Activated CD8-positive, alpha-beta memory T cell treated with anti-CD3 and anti-CD28 coated beads, Interleukin-2, amount 50 U/mL, for 4 hours (primary cell): ENCODE measurements around the gene PHACTR1.

Experiments used
- DNase-seq: peaks from one replicate; pipeline ENCODE4 v3.0.0-alpha.2; 2020

The PHACTR1 gene

GRCh38 chr6:13275435-13275989 is 558.9 kb downstream of the PHACTR1 start:
- no peak for DNase-seq

DNA sequence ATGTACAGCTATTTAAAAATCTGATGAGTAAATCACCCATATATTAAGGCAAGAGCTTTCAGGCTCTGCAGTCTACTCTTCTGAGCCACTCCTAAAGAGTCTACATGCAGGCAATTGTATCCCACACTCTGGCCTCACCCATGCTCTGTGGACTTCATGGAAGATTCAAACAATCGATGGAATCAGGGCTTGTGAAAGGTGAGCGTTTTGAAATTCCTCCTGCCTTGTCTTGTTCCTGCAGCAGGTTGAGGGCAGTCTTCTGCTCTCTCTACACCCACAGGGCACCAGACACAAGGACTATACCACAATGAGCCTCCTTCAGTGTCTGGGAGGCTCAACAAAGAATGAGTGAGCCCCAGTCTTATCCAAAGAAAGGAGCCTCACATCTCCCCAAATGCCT is 560.7 kb downstream of the PHACTR1 start:
- no peak for DNase-seq

- peak; percentile 30 for DNase-seq
Observed at GRCh38 chr6:13278164-13278563, 561.6 kb downstream of the PHACTR1 start.

- DNase-seq = no peak
Observed at GRCh38 chr6:13278991-13279390, 562.4 kb downstream of the PHACTR1 start.

DNA sequence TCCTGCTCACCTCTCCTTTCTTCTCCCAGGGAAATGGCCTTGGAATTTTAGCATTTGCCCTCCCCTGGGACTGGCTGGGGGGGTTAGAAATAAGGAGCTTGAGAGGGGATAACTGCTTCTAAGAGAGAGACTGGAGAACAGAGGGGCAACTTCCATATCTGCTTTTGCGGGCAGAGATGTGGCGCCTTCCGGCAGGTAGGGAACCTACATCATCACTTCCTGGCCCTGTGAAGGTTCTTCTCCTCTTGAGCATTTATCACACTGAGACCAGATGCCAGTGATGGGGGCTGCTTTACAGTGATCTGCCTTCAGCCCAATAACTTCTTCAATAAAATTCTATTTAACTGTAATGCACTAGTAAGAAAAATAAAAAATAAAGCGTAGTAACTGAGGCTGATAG is 563.7 kb downstream of the PHACTR1 start:
- no peak for DNase-seq

- no peak for DNase-seq
Observed at GRCh38 chr6:13281686-13282085, 565.1 kb downstream of the PHACTR1 start.

- DNase-seq = no peak
Observed at GRCh38 chr6:13282393-13283069, 566.0 kb downstream of the PHACTR1 start.

DNA sequence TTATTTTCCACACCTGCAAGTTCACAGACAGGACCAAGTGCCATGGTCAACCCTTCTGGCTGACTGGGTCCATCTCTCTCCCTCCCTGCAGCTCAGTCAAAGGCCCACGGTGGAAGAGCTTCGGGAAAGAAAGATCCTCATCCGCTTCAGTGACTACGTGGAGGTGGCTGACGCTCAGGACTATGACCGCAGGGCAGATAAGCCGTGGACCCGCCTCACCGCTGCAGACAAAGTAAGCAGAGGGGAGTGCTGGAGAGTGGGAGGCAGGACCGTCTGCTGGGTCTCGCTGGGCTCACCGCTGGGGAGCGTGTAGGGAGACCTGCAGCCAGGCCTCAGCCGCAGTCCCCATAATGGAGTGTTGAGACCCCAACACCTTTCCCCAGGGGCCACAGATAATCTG is 566.8 kb downstream of the PHACTR1 start:
- DNase-seq = no peak

DNA sequence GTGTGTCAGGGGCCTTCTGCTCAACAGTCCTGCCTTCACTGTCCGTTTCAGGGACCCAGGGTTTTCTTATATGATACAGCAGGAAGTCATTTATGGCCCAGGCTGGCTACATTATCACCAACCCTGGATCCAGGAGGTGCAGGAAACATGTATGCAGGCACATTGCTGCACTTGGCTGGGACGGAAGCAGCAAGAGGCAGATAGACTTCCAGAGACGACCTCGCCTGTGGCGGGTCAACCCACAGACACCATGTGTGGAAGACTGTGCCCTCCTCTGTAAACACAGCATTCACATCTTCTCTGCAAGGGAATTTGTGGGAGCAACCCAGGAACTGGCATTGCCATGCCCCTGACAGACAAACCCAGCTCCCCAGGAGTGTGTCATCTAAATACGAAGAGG is 568.1 kb downstream of the PHACTR1 start:
- no peak for DNase-seq

DNA sequence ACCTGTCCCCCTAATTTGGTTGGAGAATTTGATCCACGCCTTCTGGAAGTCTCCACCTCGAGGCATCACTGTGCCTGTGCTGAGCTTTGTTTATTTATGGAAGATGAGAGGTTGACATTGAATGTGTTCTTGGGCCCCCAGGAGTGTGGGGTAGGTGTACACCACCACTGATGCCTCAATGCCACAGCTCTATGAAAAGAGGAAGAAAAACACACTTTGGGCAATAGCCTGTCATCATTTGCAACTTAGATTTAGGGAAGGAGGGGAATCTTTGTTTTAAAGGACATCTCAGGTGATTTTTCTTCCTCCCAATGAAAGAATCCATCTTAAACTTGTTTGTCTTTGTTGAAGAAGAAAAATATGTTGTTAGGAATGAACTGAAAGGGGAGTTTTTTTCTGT is 569.1 kb downstream of the PHACTR1 start:
- DNase-seq = no peak

DNA sequence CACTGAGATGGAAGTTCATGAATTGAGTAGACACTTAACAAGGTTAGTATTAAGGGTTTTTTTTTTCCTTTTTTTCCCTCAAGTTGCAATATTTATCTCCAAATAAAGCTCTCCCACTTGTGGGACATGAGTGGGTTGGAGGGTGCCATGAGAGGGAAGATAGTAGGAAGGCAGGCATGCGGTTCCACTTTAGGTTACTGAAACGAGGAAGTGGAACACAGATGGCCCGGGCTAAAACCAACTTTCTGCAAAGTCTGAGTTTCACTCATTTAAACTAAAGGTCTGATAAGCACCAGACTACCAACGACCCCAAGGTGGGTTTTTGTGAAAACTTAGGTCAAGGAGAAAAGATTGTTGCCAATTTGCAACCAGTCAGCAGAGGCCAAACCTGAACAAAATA is 569.6 kb downstream of the PHACTR1 start:
- DNase-seq = no peak

DNA sequence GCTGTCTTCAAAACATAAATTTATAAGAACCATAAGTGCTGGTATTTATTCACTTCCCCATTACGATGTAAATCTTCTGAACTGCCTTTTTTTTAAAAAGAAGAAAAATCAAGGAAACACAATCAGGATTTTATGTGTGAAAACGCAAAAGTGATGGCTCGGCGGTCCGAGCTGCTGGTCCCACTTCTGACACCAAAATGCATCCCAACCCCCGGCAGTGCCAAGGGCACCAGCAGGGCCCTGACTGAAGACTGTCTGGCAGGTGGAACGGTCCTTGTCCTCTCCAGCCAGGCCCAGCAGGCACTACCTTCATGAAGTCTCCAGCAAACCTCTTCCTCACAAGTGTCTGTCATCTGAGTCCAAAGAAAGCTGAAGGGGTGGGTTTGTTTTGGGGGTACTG is 570.5 kb downstream of the PHACTR1 start:
- no peak for DNase-seq

- DNase-seq = no peak
Observed at GRCh38 chr6:13288481-13288880, 571.9 kb downstream of the PHACTR1 start.

DNA sequence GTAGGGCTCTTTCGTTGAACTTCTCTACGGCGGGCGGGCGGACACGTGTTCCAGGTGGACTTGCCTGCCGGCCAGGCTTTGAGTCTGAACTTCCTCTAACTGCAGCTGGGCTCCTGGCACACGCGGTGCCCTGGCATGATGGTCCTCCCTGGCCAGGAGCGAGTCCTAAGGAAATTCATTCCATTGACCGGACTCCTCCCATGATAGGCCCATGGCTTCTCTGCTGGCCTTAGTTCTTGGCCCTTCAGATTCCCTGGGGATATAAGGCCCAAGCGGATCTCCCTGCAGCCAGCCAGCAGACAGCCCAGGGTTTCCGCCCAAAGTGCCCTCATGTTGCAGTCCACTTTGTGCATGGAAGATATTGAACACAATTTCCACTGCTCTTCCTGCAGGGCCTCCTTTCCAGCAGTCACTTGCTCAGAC is 572.4 kb downstream of the PHACTR1 start:
- no peak for DNase-seq

- DNase-seq = no peak
Observed at GRCh38 chr6:13289789-13290318, 573.3 kb downstream of the PHACTR1 start.

- no peak for DNase-seq
Observed at GRCh38 chr6:13290335-13290734, 573.8 kb downstream of the PHACTR1 start.

GRCh38 chr6:13292774-13293173 is 576.2 kb downstream of the PHACTR1 start:
- DNase-seq = no peak

- DNase-seq = no peak
Observed at GRCh38 chr6:13294499-13295069, 578.0 kb downstream of the PHACTR1 start.

GRCh38 chr6:13295576-13295975 is 579.0 kb downstream of the PHACTR1 start:
- no peak for DNase-seq

DNA sequence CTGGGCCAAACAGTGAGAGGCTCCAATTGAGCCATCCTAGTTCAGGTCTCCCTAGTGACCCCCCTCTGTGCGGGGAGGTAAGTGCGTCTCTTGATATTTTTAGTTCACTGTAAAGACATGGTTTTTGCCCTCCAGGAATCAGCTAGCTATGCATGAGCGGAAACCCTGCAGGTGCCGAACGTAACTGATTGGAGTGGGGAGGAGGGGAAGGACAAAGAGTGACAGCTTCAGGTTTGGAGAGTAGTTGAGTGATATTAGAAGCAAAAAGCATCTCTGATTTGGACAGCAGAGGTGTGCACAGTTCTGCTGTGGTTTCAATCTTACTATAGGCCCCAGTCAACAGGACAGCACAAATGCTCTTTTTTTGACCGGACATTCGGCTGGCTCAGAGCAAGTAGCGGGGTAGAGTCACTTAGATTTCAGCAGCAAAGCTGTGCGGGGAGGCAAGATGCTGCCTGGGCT is 580.0 kb downstream of the PHACTR1 start:
- DNase-seq = no peak

DNA sequence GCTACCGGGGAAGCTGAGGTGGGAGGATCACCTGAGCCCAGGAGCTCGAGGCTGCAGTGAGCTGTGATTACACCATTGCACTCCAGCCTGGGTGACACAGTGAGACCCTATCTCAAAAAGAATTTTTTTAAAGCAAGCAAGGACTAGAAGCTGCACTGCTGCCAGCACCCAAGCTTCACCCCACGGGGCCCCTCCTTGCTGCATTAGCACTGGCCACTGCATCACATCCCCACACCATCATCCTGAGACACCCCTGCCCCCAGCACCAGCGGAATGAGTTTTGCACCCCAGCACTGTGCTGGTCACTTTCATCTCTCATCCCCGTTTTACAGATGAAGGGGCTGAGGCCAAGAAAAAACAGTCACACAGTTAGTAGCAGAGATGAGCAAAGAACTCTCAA is 580.8 kb downstream of the PHACTR1 start:
- no peak for DNase-seq

- DNase-seq = no peak
Observed at GRCh38 chr6:13298446-13298845, 581.9 kb downstream of the PHACTR1 start.

- DNase-seq = no peak
Observed at GRCh38 chr6:13299403-13299821, 582.8 kb downstream of the PHACTR1 start.

DNA sequence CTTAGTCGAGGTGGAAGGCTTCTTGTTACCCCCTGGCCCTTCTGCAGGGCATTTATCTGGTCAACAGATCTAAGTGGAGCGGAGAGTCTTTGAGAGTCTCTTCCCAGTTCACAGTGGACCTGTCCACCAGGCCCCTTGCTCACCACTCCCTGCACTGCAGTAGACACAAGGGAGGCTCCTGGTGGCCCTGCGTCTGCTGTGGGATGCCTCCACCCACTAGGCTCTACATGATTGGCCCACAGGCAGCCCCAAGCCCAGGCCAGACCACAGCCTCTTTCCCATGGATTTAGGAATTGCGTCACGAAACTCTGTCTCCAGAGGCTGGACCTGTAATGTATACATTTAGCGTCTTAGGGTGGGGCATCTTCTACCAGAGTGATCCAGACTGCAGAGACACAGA is 583.4 kb downstream of the PHACTR1 start:
- DNase-seq = no peak
